ENCODE measurements around the gene KRT37.
"Not testable (repeated sequence)": the region's sequence is repeated elsewhere in the genome, so short reads cannot be mapped to it uniquely, and the experiment has no call there.

The KRT37 gene

DNA sequence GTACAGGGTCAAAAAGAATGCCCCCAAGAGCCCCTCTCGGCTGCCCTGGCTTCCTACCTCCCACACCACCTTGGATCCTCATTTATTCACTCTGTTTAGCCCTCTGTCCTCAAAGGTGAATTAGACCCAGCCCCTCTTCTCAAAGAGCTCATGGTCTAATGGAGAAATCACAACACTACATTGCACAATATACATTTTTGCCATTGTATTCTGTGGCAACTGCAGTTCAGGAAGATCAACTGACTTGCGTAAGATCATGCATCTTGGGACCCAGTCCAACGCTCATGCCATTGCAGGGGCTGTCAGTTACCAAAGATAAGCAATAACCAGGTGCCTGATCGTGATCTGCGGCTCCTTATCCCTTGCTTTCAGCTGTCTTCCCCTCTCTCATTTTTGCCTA lies 15.0 kb upstream of the KRT37 start:
- H3K27ac ChIP-seq: no peak overlapping the region
- TF ChIP-seq, protein P1, sequence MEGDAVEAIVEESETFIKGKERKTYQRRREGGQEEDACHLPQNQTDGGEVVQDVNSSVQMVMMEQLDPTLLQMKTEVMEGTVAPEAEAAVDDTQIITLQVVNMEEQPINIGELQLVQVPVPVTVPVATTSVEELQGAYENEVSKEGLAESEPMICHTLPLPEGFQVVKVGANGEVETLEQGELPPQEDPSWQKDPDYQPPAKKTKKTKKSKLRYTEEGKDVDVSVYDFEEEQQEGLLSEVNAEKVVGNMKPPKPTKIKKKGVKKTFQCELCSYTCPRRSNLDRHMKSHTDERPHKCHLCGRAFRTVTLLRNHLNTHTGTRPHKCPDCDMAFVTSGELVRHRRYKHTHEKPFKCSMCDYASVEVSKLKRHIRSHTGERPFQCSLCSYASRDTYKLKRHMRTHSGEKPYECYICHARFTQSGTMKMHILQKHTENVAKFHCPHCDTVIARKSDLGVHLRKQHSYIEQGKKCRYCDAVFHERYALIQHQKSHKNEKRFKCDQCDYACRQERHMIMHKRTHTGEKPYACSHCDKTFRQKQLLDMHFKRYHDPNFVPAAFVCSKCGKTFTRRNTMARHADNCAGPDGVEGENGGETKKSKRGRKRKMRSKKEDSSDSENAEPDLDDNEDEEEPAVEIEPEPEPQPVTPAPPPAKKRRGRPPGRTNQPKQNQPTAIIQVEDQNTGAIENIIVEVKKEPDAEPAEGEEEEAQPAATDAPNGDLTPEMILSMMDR (conservative IDR thresholded peaks at IDR 0.05): no peak

DNA sequence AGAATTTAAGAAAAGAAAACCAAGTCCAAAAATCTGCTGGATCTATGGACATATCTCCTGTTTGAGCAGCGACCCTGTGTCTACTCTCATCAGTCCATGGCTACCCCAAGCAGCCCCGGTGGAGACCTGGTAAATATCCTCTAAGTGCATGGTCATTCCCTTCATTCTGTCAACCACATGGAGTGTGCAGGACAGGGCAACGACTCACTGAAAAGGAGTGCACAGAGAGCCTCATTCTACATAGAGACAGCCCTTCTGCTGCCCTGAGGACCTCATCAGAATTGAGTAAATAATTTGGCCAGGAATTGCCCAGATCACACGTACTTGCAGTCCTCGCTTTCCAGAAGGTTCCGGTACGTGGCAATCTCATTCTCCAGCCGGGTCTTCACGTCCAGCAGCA lies 13.4 kb upstream of the KRT37 start:
- no peak overlapping the region for H3K27ac ChIP-seq
- TF ChIP-seq, protein P1 (conservative IDR thresholded peaks at IDR 0.05): no peak

GRCh38 chr17:41437254-41437653 lies 12.9 kb upstream of the KRT37 start:
- no peak overlapping the region for H3K27ac ChIP-seq
- TF ChIP-seq, protein P1 (conservative IDR thresholded peaks at IDR 0.05): no peak

GRCh38 chr17:41434415-41434814 lies 10.0 kb upstream of the KRT37 start:
- TF ChIP-seq, protein P1 (conservative IDR thresholded peaks at IDR 0.05): no peak

GRCh38 chr17:41434005-41434404 lies 9.6 kb upstream of the KRT37 start:
- TF ChIP-seq, protein P1 (conservative IDR thresholded peaks at IDR 0.05): no peak
- no peak overlapping the region for H3K27ac ChIP-seq

More at GRCh38 chr17:41434415-41434814, 10.0 kb upstream of the KRT37 start:
- no peak overlapping the region for H3K27ac ChIP-seq

GRCh38 chr17:41433586-41433985 lies 9.2 kb upstream of the KRT37 start:
- no peak overlapping the region for H3K27ac ChIP-seq
- TF ChIP-seq, protein P1 (conservative IDR thresholded peaks at IDR 0.05): no peak

DNA sequence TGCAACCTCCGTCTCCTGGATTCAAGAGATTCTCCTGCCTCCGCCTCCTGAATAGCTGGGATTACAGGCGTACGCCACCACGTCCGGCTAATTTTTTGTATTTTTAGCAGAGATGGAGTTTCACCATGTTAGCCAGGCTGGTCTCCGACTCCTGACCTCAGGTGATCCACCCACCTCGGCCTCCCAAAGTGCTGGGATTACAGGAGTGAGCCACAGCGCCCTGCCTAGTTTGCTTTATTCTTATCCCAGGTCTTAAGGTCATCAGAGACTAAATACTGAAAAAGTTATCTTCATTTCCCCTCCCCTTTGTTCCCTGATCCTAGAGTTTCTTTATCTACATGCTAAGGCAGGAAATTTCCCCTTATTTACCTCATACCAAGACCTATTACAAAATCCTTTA lies 6.0 kb upstream of the KRT37 start:
- H3K27ac ChIP-seq: not testable (repeated sequence)

GRCh38 chr17:41429667-41430066 lies 5.3 kb upstream of the KRT37 start:
- no peak overlapping the region for H3K27ac ChIP-seq
- TF ChIP-seq, protein P1 (conservative IDR thresholded peaks at IDR 0.05): no peak

Measured in VCaP (cell line).